Measurements from ENCODE around the gene CCNJ.

Gene CCNJ

DNA sequence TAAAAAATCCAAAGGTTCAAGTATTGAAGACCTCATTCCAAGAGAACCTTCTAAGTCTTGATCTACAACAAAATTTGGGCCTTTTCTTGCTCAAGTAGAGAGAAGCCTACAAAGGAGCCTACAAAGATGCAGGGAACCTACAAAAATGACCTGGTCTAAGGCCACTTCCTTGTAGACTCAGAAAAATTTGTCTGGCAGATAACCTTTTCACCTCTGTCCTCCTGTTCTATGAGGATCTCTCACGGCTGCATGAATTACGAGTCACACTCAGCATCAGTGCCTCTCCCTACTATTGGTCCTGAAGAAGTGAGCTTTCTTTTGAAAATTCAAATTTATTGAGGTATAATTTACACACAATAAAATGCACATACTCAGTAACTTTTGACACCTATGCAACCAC lies 29.3 kb downstream of the CCNJ start:
- Histone ChIP-seq H3K27me3 (ENCODE audit: control insufficient read depth, low read length) (no peaks in the 10 kb centered on the region), H3K4me1 (ENCODE audit: control insufficient read depth, low read length) (no peaks in the 10 kb centered on the region), H3K79me2 (ENCODE audit: control insufficient read depth, low read length) (no peaks in the 10 kb centered on the region), H3F3A (ENCODE audit: control insufficient read depth, insufficient read depth) (no peaks in the 10 kb centered on the region; the same call in 1 of the 2 replicates), H3K27ac (ENCODE audit: low read depth, low read length) (no peak overlapping the region), H4K20me1 (ENCODE audit: control insufficient read depth, insufficient read depth, low read depth, low read length) (no peaks in the 10 kb centered on the region), H3K4me2 (ENCODE audit: low read length) (no peak overlapping the region), H3K9me3 (ENCODE audit: control insufficient read depth, insufficient read depth, low read length) (no peaks in the 10 kb centered on the region), H3K4me3 (ENCODE audit: low read length) (no peak overlapping the region), H3K9me2 (replicated peaks; ENCODE audit: control insufficient read depth, low read length) (no peaks in the 10 kb centered on the region), H3K36me3 (ENCODE audit: control insufficient read depth, low read length) (no peaks in the 10 kb centered on the region)
- TF ChIP-seq CTCF (IDR thresholded peaks at IDR 0.05; ENCODE audit: low read depth, low read length, poor library complexity, severe bottlenecking) (no peak), EZH2phosphoT487 (IDR thresholded peaks at IDR 0.05; ENCODE audit: borderline replicate concordance, low read length) (no peak)

DNA sequence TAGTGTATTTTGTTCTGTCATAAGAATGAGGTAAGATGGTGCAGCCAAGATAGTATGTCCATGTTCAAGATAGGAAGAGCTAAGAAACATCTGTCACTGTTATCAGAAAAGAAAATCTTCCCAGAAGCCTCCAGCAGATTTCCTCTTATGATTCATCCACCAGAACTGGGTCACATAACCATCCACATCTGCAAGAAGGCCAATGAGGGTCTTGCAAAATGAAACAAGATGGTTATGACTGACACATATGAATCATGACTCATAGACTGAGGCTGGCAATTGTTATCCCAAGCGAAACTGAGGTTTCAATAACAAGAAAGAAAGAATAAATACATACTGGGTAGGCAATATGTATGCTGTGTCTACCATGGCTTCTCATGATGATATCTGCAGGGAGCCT lies 30.3 kb downstream of the CCNJ start:
- Histone ChIP-seq H3F3A (ENCODE audit: control insufficient read depth, insufficient read depth) (no peaks in the 10 kb centered on the region), H3K4me2 (ENCODE audit: low read length) (no peak overlapping the region), H3K4me3 (ENCODE audit: low read length) (no peak overlapping the region), H3K79me2 (ENCODE audit: control insufficient read depth, low read length) (no peaks in the 10 kb centered on the region), H3K36me3 (ENCODE audit: control insufficient read depth, low read length) (no peaks in the 10 kb centered on the region), H3K4me1 (ENCODE audit: control insufficient read depth, low read length) (no peaks in the 10 kb centered on the region), H3K27me3 (ENCODE audit: control insufficient read depth, low read length) (no peaks in the 10 kb centered on the region), H4K20me1 (ENCODE audit: control insufficient read depth, insufficient read depth, low read depth, low read length) (no peaks in the 10 kb centered on the region), H3K9me3 (ENCODE audit: control insufficient read depth, insufficient read depth, low read length) (no peaks in the 10 kb centered on the region), H3K9me2 (replicated peaks; ENCODE audit: control insufficient read depth, low read length) (no peaks in the 10 kb centered on the region), H3K27ac (ENCODE audit: low read depth, low read length) (no peak overlapping the region)
- no peak for TF ChIP-seq EZH2phosphoT487 (IDR thresholded peaks at IDR 0.05; ENCODE audit: borderline replicate concordance, low read length)
- TF ChIP-seq CTCF (IDR thresholded peaks at IDR 0.05; ENCODE audit: low read depth, low read length, poor library complexity, severe bottlenecking) = no peak

DNA sequence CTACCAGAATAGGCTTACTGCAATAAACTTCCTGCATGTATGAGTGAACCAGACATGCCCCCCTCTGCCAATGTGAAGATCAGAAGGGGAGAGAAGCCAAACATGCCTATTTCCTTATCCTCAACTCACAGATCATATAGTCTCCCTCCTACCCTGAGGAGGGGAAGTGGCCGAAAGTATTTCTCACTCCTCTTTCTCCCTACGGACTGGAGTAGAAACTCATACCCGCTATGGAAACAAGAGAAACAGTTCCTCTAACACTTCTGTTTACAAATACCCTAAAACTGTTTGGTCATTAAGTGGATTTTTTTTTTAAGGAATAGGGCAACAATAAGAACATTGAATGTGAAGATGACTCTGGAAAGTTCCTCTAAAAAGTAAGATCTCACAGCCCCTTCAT lies 31.4 kb downstream of the CCNJ start:
- H4K20me1 ChIP-seq (ENCODE audit: control insufficient read depth, insufficient read depth, low read depth, low read length) = no peaks in the 10 kb centered on the region
- no peaks in the 10 kb centered on the region for H3K79me2 ChIP-seq (ENCODE audit: control insufficient read depth, low read length)
- H3K27me3 ChIP-seq (ENCODE audit: control insufficient read depth, low read length) = no peaks in the 10 kb centered on the region
- no peaks in the 10 kb centered on the region for H3K4me1 ChIP-seq (ENCODE audit: control insufficient read depth, low read length)
- TF ChIP-seq CTCF (IDR thresholded peaks at IDR 0.05; ENCODE audit: low read depth, low read length, poor library complexity, severe bottlenecking) = no peak
- TF ChIP-seq EZH2phosphoT487 (IDR thresholded peaks at IDR 0.05; ENCODE audit: borderline replicate concordance, low read length) = no peak
- no peak overlapping the region for H3K27ac ChIP-seq (ENCODE audit: low read depth, low read length)
- H3K4me3 ChIP-seq (ENCODE audit: low read length) = no peak overlapping the region
- H3F3A ChIP-seq (ENCODE audit: control insufficient read depth, insufficient read depth) = no peaks in the 10 kb centered on the region
- H3K9me3 ChIP-seq (ENCODE audit: control insufficient read depth, insufficient read depth, low read length) = no peaks in the 10 kb centered on the region
- no peaks in the 10 kb centered on the region for H3K36me3 ChIP-seq (ENCODE audit: control insufficient read depth, low read length)
- no peaks in the 10 kb centered on the region for H3K9me2 ChIP-seq (replicated peaks; ENCODE audit: control insufficient read depth, low read length)
- no peak overlapping the region for H3K4me2 ChIP-seq (ENCODE audit: low read length)

GRCh38 chr10:96075977-96076376 lies 32.6 kb downstream of the CCNJ start:
- Histone ChIP-seq H3K4me3 (ENCODE audit: low read length) (no peak overlapping the region), H3F3A (ENCODE audit: control insufficient read depth, insufficient read depth) (no peaks in the 10 kb centered on the region), H3K4me2 (ENCODE audit: low read length) (no peak overlapping the region), H4K20me1 (ENCODE audit: control insufficient read depth, insufficient read depth, low read depth, low read length) (no peaks in the 10 kb centered on the region), H3K9me3 (ENCODE audit: control insufficient read depth, insufficient read depth, low read length) (no peaks in the 10 kb centered on the region), H3K4me1 (ENCODE audit: control insufficient read depth, low read length) (no peaks in the 10 kb centered on the region), H3K9me2 (replicated peaks; ENCODE audit: control insufficient read depth, low read length) (no peaks in the 10 kb centered on the region), H3K27ac (ENCODE audit: low read depth, low read length) (no peak overlapping the region), H3K36me3 (ENCODE audit: control insufficient read depth, low read length) (0 out of 2 replicates have a peak, but pooled peaks cover 3% of the 10 kb centered on the region), H3K79me2 (ENCODE audit: control insufficient read depth, low read length) (no peaks in the 10 kb centered on the region), H3K27me3 (ENCODE audit: control insufficient read depth, low read length) (no peaks in the 10 kb centered on the region)
- TF ChIP-seq EZH2phosphoT487 (IDR thresholded peaks at IDR 0.05; ENCODE audit: borderline replicate concordance, low read length) = no peak
- no peak for TF ChIP-seq CTCF (IDR thresholded peaks at IDR 0.05; ENCODE audit: low read depth, low read length, poor library complexity, severe bottlenecking)

All from DOHH2 (cell line).